AG10803 (cell line): ENCODE results near the gene GRM5.
"Not testable (repeated sequence)": the region's sequence is repeated elsewhere in the genome, so short reads cannot be mapped to it uniquely, and the experiment has no call there.

Experiments
- DNase-seq: peaks from one replicate; pipeline ENCODE4 v3.0.0; 2010; ENCODE audit warnings: low read depth
- H3K4me3 ChIP-seq: 2 replicates; pipeline ENCODE4 v1.5.1; 2011; ENCODE audit warnings: mild to moderate bottlenecking, low read length, control low read depth
- CTCF ChIP-seq: conservative IDR thresholded peaks from 2 replicates; pipeline ENCODE4 v1.5.1; 2011; ENCODE audit warnings: mild to moderate bottlenecking, low read length, control low read depth, inconsistent platforms

Gene GRM5

GRCh38 chr11:89065651-89066201 is at the start of gene GRM5:
GRM5 (minus strand) TSS chr11:89065982; CDS start chr11:89047872, 18,110 bp downstream.
- not testable (repeated sequence) for DNase-seq, H3K4me3 ChIP-seq

GRCh38 chr11:89097956-89098355 is 32.2 kb upstream of the GRM5 start:
- TF ChIP-seq CTCF: peak; percentile 69
- DNase-seq: peak; percentile 41
- not testable (repeated sequence) for H3K4me3 ChIP-seq

- not testable (repeated sequence) for DNase-seq, H3K4me3 ChIP-seq
Observed at GRCh38 chr11:89093806-89094205, 28.0 kb upstream of the GRM5 start.

- not testable (repeated sequence) for H3K4me3 ChIP-seq, DNase-seq
Observed at GRCh38 chr11:89084951-89085350, 19.2 kb upstream of the GRM5 start.

- not testable (repeated sequence) for DNase-seq, H3K4me3 ChIP-seq
Observed at GRCh38 chr11:89070911-89071310, 5.1 kb upstream of the GRM5 start.

- H3K4me3 ChIP-seq: no peak overlapping the region
- DNase-seq: no peak
- no peak for TF ChIP-seq CTCF
Observed at GRCh38 chr11:89067264-89067663, 1.5 kb upstream of the GRM5 start.

GRCh38 chr11:89065066-89065465 is 716 bp downstream of the GRM5 start:
- H3K4me3 ChIP-seq: no peak overlapping the region
- DNase-seq: no peak
- no peak for TF ChIP-seq CTCF

GRCh38 chr11:89063481-89063951 is 2.3 kb downstream of the GRM5 start:
- not testable (repeated sequence) for H3K4me3 ChIP-seq

GRCh38 chr11:89062771-89063298 is 2.9 kb downstream of the GRM5 start:
- not testable (repeated sequence) for DNase-seq

More at GRCh38 chr11:89063481-89063951, 2.3 kb downstream of the GRM5 start:
- DNase-seq: not testable (repeated sequence)

GRCh38 chr11:89061839-89062238 is 3.9 kb downstream of the GRM5 start:
- not testable (repeated sequence) for H3K4me3 ChIP-seq, DNase-seq

More at GRCh38 chr11:89062771-89063298, 2.9 kb downstream of the GRM5 start:
- not testable (repeated sequence) for H3K4me3 ChIP-seq

- not testable (repeated sequence) for DNase-seq, H3K4me3 ChIP-seq
Observed at GRCh38 chr11:89057406-89057805, 8.4 kb downstream of the GRM5 start.

GRCh38 chr11:89052220-89052619 is 13.6 kb downstream of the GRM5 start:
- DNase-seq: no peak
- TF ChIP-seq CTCF: no peak
- no peak overlapping the region for H3K4me3 ChIP-seq

GRCh38 chr11:89047159-89047558 is 18.6 kb downstream of the GRM5 start:
- H3K4me3 ChIP-seq, DNase-seq: not testable (repeated sequence)

GRCh38 chr11:89043861-89044588 is 21.8 kb downstream of the GRM5 start:
- peak; percentile 12 for DNase-seq
- not testable (repeated sequence) for H3K4me3 ChIP-seq

- DNase-seq: not testable (repeated sequence)
Observed at GRCh38 chr11:89029671-89030070, 36.1 kb downstream of the GRM5 start.

More at GRCh38 chr11:89029671-89030070, 36.1 kb downstream of the GRM5 start:
- H3K4me3 ChIP-seq: not testable (repeated sequence)
